ENCODE results near the gene ZFAND4.

The ZFAND4 gene

DNA sequence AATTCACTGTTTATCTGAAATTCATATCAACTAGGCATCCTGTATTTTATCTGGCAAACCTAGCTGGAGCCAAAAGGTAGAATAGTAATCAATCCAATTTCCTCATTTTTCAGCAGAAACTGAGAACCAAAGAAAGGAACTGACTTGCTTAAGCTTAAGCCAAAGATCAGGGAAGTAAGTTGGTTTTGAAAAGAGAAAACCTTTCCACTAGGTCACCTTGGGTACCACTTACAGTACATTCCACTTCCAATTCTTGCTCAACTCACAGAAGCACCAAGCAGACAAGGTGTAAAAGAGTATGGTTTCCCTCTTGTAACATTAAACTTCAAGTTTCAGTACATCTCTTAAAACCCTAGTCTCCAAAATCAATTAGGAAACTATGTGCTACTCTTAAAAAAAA is 79.6 kb downstream of the ZFAND4 start:
- in situ Hi-C loops (cut with MboI; ENCODE audit: low sequenced_read_pairs) = loop anchor here (25.0 kb wide), 1 partner anchor 256 kb away; no protein-coding TSS in a partner anchor

GRCh38 chr10:45592432-45592831 is 80.1 kb downstream of the ZFAND4 start:
- in situ Hi-C loops (cut with MboI; ENCODE audit: low sequenced_read_pairs) = loop anchor here (25.0 kb wide), 1 partner anchor 255 kb away; no protein-coding TSS in a partner anchor

DNA sequence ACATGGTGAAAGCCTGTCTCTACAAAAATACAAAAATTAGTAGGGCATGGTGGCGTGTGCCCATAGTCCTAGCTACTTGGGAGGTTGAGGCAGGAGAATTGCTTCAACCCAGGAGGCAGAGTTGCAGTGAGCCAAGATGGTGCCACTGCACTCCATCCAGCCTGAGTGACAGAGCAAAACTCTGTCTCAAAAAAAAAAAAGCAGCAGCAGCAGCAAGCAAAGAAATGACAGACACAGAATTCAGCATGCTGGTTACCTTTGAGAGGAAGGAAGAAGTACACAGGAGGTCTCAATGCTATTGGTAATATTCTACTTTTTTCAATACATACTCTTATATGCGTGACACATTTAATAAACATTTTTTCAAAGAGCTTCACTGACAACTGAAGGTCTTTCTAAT is 81.3 kb downstream of the ZFAND4 start:
- in situ Hi-C loops (cut with MboI; ENCODE audit: low sequenced_read_pairs) = loop anchor here (25.0 kb wide), 1 partner anchor 254 kb away; no protein-coding TSS in a partner anchor

DNA sequence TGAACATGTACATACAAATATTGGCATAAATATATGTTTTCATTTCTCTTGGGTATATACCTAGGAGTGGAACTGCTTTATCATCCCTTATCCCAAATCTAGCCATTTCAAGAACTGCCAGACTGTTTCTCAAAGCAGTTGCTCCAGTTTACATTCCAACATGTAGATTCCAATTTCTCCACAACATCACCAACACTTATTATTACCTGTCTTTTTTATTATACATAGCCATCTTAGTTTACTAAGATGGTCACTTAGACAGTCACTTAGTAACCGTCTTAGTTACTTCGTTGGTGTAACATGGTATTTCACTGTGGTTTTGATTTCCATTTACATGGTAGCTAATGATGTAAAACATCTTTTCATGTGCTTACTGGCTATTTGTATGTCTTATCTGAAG is 82.7 kb downstream of the ZFAND4 start:
- in situ Hi-C loops (cut with MboI; ENCODE audit: low sequenced_read_pairs) = loop anchor here (25.0 kb wide), 1 partner anchor 253 kb away; no protein-coding TSS in a partner anchor

DNA sequence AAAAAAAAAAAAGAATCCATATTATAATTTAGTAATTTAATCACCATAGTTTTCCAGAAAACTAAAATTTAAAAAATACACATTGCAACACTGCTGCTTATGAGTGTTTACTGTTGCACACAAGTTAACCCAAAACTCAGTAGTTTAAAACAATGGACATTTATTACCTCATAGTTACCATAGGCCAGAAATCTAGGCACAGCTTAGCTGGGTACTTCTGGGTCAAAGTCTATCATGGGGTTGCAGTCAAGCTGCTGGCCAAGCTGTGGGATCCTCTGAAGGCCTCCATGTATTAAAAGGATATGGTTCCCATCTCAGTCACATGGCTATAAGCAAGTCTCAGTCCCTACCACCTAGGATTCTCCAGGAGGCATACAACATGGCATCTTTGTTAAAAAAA is 83.6 kb downstream of the ZFAND4 start:
- in situ Hi-C loops (cut with MboI; ENCODE audit: low sequenced_read_pairs) = loop anchor here (25.0 kb wide), 1 partner anchor 252 kb away; no protein-coding TSS in a partner anchor

GRCh38 chr10:45586028-45586824 is 86.3 kb downstream of the ZFAND4 start:
- in situ Hi-C loops (cut with MboI; ENCODE audit: low sequenced_read_pairs) = loop anchor here (25.0 kb wide), 1 partner anchor 249 kb away; no protein-coding TSS in a partner anchor

DNA sequence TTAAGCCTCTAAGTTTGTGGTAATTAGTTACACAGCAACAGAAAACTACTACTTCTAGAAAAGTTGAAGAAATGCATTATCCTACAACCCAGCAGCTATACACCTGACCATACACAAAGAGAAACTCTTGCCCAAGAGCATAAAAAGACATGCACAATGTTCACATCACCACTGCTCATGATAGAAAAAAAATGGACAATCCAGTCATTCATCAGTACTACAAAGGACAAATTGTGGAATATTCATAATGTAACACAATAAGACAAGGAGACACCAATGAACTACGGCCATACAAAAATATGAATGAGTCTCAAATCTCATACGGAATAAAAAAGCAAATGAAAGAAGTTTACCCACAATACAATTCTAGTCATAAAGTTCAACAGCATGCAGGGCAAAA is 87.4 kb downstream of the ZFAND4 start:
- in situ Hi-C loops (cut with MboI; ENCODE audit: low sequenced_read_pairs) = loop anchor here (25.0 kb wide), 1 partner anchor 248 kb away; no protein-coding TSS in a partner anchor

GRCh38 chr10:45582386-45582781 is 90.2 kb downstream of the ZFAND4 start:
- in situ Hi-C loops (cut with MboI; ENCODE audit: low sequenced_read_pairs) = loop anchor here (25.0 kb wide), 1 partner anchor 245 kb away; no protein-coding TSS in a partner anchor

- in situ Hi-C loops (cut with MboI; ENCODE audit: low sequenced_read_pairs) = loop anchor here (25.0 kb wide), 1 partner anchor 244 kb away; no protein-coding TSS in a partner anchor
Measured at GRCh38 chr10:45581582-45582385, 90.8 kb downstream of the ZFAND4 start.

DNA sequence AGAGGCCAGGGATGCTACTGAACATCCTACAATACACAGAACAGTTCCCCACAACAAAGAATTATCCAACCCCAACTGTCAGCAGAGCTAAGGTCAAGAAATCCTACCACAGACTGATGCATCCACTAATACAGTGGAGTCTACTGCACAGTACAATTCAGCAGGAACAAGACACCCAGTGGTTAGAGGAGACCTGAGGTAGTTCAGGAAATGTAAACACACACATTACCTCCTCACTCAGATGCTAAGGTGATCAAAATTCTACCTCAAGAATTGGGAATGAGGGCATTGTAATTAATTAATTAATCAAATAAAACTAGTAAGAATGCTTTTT is 91.4 kb downstream of the ZFAND4 start:
- in situ Hi-C loops (cut with MboI; ENCODE audit: low sequenced_read_pairs) = loop anchor here (25.0 kb wide), 1 partner anchor 244 kb away; no protein-coding TSS in a partner anchor

DNA sequence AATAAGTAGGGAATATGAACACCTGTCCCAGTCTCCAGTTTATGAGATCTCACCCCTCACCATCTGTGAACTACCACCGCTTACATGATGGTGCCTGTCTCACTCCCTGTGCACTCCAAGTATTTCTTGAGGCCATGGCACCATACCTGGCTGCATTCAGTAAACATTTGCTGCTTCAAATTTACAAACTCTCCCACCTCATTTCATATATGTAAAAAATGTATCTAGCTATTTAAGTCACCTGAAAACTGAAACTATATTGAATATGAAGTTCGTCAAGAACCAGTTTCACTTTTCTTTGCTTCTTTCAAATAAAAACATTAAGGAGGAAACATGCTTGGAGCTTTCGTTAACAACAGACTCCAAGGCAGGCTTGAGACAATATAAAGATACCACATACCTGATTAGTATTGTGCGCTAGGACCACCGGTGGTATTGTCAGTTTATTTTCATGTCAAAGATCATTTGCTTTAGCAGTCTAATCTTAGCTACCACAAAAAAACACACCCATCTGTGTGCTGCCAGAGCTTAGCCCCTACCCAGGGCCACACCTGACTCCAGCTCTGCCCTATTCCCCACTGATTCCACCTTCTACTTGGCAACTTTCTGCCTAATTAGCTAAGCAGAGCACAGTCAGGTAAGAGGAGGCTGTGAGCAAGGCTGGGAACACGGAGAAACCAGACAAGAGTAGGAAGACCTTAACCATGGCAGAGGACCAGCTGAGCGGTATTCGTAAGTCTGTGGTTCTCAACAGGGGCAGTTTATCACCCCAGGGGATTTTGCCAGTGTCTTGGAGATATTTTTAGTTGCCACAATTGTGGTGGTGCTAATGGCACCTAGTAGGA is 92.0 kb downstream of the ZFAND4 start:
- in situ Hi-C loops (cut with MboI; ENCODE audit: low sequenced_read_pairs) = loop anchor here (25.0 kb wide), 1 partner anchor 243 kb away; no protein-coding TSS in a partner anchor

- in situ Hi-C loops (cut with MboI; ENCODE audit: low sequenced_read_pairs) = loop anchor here (25.0 kb wide), 1 partner anchor 241 kb away; no protein-coding TSS in a partner anchor
Measured at GRCh38 chr10:45578384-45578971, 94.1 kb downstream of the ZFAND4 start.

- in situ Hi-C loops (cut with MboI; ENCODE audit: low sequenced_read_pairs) = loop anchor here (25.0 kb wide), 1 partner anchor 239 kb away; no protein-coding TSS in a partner anchor
Measured at GRCh38 chr10:45575966-45576597, 96.5 kb downstream of the ZFAND4 start.

DNA sequence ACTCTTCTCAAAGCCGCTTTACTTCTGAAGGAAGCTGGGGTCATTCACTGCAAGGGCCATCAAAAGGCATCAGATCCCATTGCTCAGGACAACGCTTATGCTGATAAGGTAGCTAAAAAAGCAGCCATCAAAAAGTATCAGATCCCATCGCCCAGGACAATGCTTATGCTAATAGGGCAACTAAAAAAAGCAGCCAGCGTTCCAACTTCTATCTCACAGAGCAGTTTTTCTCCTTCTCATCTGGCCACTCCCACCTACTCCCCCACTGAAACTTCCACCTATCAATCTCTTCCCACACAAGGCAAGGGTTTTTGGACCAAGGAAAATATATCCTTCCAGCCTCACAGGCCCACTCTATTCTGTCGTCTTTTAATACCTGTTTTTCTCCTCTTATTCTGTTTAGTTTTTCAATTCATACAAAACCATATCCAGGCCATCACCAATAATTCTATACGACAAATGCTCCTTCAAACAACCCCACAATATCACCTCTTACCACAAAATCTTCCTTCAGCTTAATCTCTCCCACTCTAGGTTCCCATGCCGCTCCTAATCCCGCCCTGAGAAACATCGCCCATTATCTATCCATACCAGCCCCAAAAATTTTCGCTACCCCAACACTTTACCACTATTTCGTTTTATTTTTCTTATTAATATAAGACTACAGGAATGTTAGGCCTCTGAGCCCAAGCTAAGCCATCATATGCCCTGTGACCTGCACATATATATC is 97.4 kb downstream of the ZFAND4 start:
- in situ Hi-C loops (cut with MboI; ENCODE audit: low sequenced_read_pairs) = loop anchor here (25.0 kb wide), 1 partner anchor 238 kb away; no protein-coding TSS in a partner anchor

DNA sequence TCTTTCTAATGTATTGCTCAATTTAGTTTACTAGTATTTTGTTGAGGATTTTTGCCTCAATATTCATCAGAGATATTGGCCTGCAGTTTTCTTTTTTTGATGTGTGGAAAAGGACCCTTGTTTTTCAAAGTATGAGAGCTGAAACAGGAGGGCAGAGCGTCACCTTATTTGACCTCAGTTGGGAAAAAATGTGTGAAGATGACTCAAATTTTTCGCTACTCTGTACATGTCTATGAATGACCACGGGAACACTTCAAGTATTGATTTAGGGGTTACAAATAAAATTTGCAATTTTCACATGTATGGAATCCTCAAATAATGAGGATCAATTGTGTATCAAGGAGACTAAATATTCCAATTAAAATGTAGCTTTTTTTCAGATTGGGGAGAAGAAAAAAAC is 103.1 kb downstream of the ZFAND4 start:
- in situ Hi-C loops (cut with MboI; ENCODE audit: low sequenced_read_pairs) = no loop called here

DNA sequence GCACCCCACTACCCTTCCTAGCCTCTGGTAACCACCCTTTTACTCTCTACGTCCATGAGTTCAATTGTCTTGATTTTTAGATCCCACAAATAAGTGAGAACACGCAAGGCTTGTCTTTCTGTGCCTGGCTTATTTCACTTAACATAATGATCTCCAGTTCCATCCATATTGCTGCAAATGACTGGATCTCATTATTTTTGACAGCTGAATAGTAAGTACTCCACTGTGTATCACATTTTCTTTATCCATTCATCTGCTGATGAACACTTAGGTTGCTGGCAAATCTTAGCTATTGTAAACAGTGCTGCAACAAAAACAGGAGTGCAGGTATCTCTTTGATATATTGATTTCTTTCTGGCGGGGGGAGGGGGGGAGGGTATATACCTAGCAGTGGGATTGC is 106.2 kb downstream of the ZFAND4 start:
- in situ Hi-C loops (cut with MboI; ENCODE audit: low sequenced_read_pairs) = no loop called here

All from HL-60/S4 treated with retinoic acid at 250 ng/mL for 4 days and 3 days (cell line).